Neural progenitor cell (in vitro differentiated cells): ENCODE results near the gene TRIM7. TPM values are rescaled to one million over a fixed set of nuclear protein-coding genes. Genes with fewer than 3 reads are reported as not detected.

Experiments used
- DNase-seq: peaks from one replicate; pipeline ENCODE4 v3.0.0-alpha.2; 2016; ENCODE audit warnings: low spot score
- H2AFZ ChIP-seq: fragments of 200-600 bp; sonication (generic); replicated peaks from 2 replicates; pipeline ENCODE4 v1.6.1; 2016; ENCODE audit warnings: antibody characterized with exemption
- H3F3A ChIP-seq: fragments of 200-600 bp; sonication (generic); 2 replicates; pipeline ENCODE4 v1.6.1; 2016; ENCODE audit warnings: antibody characterized with exemption, low read depth
- H3K27ac ChIP-seq: fragments of 200-600 bp; sonication (generic); 2 replicates; pipeline ENCODE4 v1.5.1; 2016; ENCODE audit warnings: mild to moderate bottlenecking
- H3K27me3 ChIP-seq: fragments of 200-600 bp; sonication (generic); 2 replicates; pipeline ENCODE4 v1.6.1; 2016; ENCODE audit warnings: mild to moderate bottlenecking, moderate library complexity
- H3K36me3 ChIP-seq: fragments of 200-600 bp; sonication (generic); 2 replicates; pipeline ENCODE4 v1.5.1; 2016
- H3K4me1 ChIP-seq: fragments of 200-600 bp; sonication (generic); 2 replicates; pipeline ENCODE4 v1.6.1; 2016; ENCODE audit warnings: mixed run types
- H3K4me2 ChIP-seq: fragments of 200-600 bp; sonication (generic); 2 replicates; pipeline ENCODE4 v1.6.1; 2016
- H3K4me3 ChIP-seq: fragments of 200-600 bp; sonication (generic); 2 replicates; pipeline ENCODE4 v1.5.1; 2016
- H3K79me2 ChIP-seq: fragments of 200-600 bp; sonication (generic); 2 replicates; pipeline ENCODE4 v1.6.1; 2016; ENCODE audit warnings: low read depth
- H3K9ac ChIP-seq: fragments of 200-600 bp; sonication (generic); 2 replicates; pipeline ENCODE4 v1.6.1; 2016
- H3K9me3 ChIP-seq: fragments of 200-600 bp; sonication (generic); 2 replicates; pipeline ENCODE4 v1.5.1; 2016; ENCODE audit warnings: low read depth
- H4K20me1 ChIP-seq: fragments of 200-600 bp; sonication (generic); 2 replicates; pipeline ENCODE4 v1.6.1; 2016; ENCODE audit warnings: low read depth
- H3K27ac Mint-ChIP-seq: 3 replicates; pipeline ENCODE4 v1.8.0; 2021; ENCODE audit warnings: mixed read lengths
- H3K27me3 Mint-ChIP-seq: 2 replicates; pipeline ENCODE4 v1.8.0; 2022; ENCODE audit warnings: low read depth, mild to moderate bottlenecking, inconsistent platforms, moderate library complexity, mixed read lengths; ENCODE audit not compliant: insufficient read depth
- H3K36me3 Mint-ChIP-seq: 3 replicates; pipeline ENCODE4 v1.8.0; 2021; ENCODE audit warnings: mixed read lengths
- H3K4me1 Mint-ChIP-seq: 3 replicates; pipeline ENCODE4 v1.8.0; 2021; ENCODE audit warnings: mixed read lengths
- H3K4me3 Mint-ChIP-seq: 3 replicates; pipeline ENCODE4 v1.8.0; 2021; ENCODE audit warnings: mild to moderate bottlenecking, moderate library complexity, mixed read lengths
- H3K9me3 Mint-ChIP-seq: 3 replicates; pipeline ENCODE4 v1.8.0; 2020; ENCODE audit warnings: mixed read lengths
- EZH2 ChIP-seq: fragments of 200-600 bp; sonication (generic); IDR thresholded peaks from 2 replicates; pipeline ENCODE4 v1.6.1; 2017; ENCODE audit warnings: antibody characterized with exemption, mild to moderate bottlenecking, moderate library complexity
- EZH2phosphoT487 ChIP-seq: fragments of 200-600 bp; sonication (generic); IDR thresholded peaks from 2 replicates; pipeline ENCODE4 v1.6.1; 2017; ENCODE audit warnings: antibody characterized with exemption
- total RNA-seq: library from RNA; depleted of rRNA; stranded (reverse); fragments of >200 nt; gene quantifications from 2 replicates; pipeline ENCODE4 v1.2.3, GENCODE V29; 2015; ENCODE audit warnings: low replicate concordance
- TF ChIP-seq, protein P1 (sequence below): fragments of 200-600 bp; sonication (generic); IDR thresholded peaks from 2 replicates; pipeline ENCODE4 v1.5.1; 2017; ENCODE audit warnings: antibody characterized with exemption, mild to moderate bottlenecking

TRIM7 gene
- total RNA-seq, 1 donor from 2014 or later, result not detected

DNA sequence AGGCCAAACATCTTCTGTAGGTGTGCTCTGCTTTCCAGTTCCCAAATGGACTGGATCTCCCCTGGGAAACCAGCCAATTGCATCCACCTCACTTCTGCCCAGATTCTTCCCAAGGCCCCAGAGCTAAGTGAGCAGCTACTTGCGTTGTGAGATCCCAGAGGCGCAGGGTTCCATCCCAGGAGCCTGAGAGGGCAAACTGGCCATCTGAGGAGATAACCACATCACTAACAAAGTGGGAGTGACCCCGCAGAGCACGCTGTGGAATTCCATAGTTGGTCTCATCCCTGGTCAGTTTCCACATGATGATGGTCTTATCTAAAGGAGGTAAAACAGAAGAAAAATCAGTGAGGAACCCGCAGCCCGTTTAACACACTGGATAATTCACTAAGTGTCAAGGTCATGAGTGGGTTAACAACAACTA lies 37.0 kb upstream of the TRIM7 start:
- DNase-seq, result no peak
- Histone ChIP-seq H3K4me2 (peak overlapping the region; percentile 94), H3K9me3 (no peaks in the 10 kb centered on the region), H3K4me1 (peaks cover 13% of the 10 kb centered on the region), H3K4me3 (peak overlapping the region; percentile 95), H3K36me3 (peaks cover 14% of the 10 kb centered on the region), H3K79me2 (peaks cover 82% of the 10 kb centered on the region), H4K20me1 (peaks cover 63% of the 10 kb centered on the region), H3K9ac (peak overlapping the region; percentile 100), H3K27me3 (no peaks in the 10 kb centered on the region), H3K27ac (peak overlapping the region; percentile 50), H2AFZ (no peak overlapping the region), H3F3A (peaks cover 88% of the 10 kb centered on the region)
- H3K27me3 Mint-ChIP-seq, result peaks cover 9% of the 10 kb centered on the region
- H3K27ac Mint-ChIP-seq, result peak overlapping the region; percentile 69
- peak overlapping the region; percentile 99 for H3K4me3 Mint-ChIP-seq
- H3K4me1 Mint-ChIP-seq, result peaks cover 36% of the 10 kb centered on the region
- H3K36me3 Mint-ChIP-seq, result peaks cover 42% of the 10 kb centered on the region
- TF ChIP-seq, protein P1, sequence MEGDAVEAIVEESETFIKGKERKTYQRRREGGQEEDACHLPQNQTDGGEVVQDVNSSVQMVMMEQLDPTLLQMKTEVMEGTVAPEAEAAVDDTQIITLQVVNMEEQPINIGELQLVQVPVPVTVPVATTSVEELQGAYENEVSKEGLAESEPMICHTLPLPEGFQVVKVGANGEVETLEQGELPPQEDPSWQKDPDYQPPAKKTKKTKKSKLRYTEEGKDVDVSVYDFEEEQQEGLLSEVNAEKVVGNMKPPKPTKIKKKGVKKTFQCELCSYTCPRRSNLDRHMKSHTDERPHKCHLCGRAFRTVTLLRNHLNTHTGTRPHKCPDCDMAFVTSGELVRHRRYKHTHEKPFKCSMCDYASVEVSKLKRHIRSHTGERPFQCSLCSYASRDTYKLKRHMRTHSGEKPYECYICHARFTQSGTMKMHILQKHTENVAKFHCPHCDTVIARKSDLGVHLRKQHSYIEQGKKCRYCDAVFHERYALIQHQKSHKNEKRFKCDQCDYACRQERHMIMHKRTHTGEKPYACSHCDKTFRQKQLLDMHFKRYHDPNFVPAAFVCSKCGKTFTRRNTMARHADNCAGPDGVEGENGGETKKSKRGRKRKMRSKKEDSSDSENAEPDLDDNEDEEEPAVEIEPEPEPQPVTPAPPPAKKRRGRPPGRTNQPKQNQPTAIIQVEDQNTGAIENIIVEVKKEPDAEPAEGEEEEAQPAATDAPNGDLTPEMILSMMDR, result no peak
- TF ChIP-seq EZH2phosphoT487, result no peak
- TF ChIP-seq EZH2, result no peak
- no peaks in the 10 kb centered on the region for H3K9me3 Mint-ChIP-seq

DNA sequence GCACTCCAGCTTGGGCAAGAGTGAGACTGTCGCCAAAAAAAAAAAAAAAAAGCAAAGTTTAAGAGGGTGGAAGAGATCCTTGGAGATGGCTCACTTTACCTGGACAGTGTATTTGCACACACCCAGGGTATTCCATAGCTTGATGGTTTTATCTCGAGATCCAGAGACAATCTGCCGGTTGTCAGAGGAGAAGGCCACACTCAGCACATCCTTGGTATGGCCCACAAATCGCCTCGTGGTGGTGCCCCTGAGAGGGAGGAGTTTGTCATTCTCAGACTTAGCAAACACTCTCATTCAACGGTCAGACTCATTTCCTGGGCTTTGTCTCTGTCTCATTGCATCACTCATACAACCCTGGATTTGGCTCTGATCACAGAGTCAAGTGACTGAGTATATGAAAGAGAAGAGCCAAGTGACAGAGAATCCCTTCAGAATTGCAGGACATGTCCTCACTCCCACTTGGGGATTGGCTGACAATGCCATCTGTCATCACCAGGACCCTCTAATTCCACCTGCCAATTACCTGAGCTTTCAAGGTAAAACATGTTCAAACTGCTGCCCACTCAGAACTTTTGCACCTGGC lies 36.5 kb upstream of the TRIM7 start:
- Histone ChIP-seq H3K4me2 (peak overlapping the region; percentile 94), H3K27ac (peak overlapping the region; percentile 50), H3K9me3 (no peaks in the 10 kb centered on the region), H4K20me1 (peaks cover 69% of the 10 kb centered on the region), H3K4me1 (peaks cover 13% of the 10 kb centered on the region), H3K79me2 (peaks cover 76% of the 10 kb centered on the region), H3K36me3 (peaks cover 17% of the 10 kb centered on the region), H3K4me3 (peak overlapping the region; percentile 95), H3F3A (peaks cover 90% of the 10 kb centered on the region), H3K9ac (peak overlapping the region; percentile 100), H3K27me3 (no peaks in the 10 kb centered on the region), H2AFZ (no peak overlapping the region)
- peak overlapping the region; percentile 69 for H3K27ac Mint-ChIP-seq
- no peak for DNase-seq
- H3K4me1 Mint-ChIP-seq, result peaks cover 36% of the 10 kb centered on the region
- H3K9me3 Mint-ChIP-seq, result no peaks in the 10 kb centered on the region
- no peak for TF ChIP-seq EZH2
- TF ChIP-seq, protein P1, result no peak
- no peak for TF ChIP-seq EZH2phosphoT487
- peak overlapping the region; percentile 99 for H3K4me3 Mint-ChIP-seq
- peaks cover 8% of the 10 kb centered on the region for H3K27me3 Mint-ChIP-seq
- H3K36me3 Mint-ChIP-seq, result peaks cover 46% of the 10 kb centered on the region

DNA sequence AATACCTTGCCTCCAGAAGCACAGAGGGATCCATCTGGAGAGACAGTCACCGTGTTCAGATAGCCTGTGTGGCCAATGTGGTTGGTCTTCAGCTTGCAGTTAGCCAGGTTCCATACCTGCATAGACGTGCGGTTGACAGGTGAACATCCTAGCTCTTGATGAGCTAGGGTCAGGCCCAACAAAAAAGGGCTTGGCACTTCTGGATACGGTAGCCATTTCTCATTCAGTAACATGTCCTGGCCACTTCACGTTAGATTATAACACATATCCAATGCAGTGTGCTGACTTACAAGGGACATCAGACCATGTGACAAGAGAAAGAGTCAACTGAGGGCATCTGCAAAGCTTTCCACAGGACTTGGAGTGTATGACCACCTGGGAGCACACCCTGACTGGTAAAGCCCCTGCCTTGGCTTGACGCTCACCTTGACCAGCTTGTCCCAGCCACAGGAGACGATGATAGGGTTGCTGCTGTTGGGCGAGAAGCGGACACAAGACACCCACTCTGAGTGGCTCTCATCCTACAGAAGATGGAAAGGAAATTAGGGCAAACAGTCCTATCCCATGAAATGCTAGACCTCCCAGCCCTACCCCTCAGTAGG lies 34.2 kb upstream of the TRIM7 start:
- H3K4me1 ChIP-seq, result peaks cover 13% of the 10 kb centered on the region
- no peak for TF ChIP-seq EZH2
- no peak for TF ChIP-seq EZH2phosphoT487
- TF ChIP-seq, protein P1, result no peak
- no peak overlapping the region for H3K27ac ChIP-seq
- DNase-seq, result no peak
- no peaks in the 10 kb centered on the region for H3K27me3 ChIP-seq
- peaks cover 4% of the 10 kb centered on the region for H3K27me3 Mint-ChIP-seq
- peaks cover 17% of the 10 kb centered on the region for H3K36me3 ChIP-seq
- H3F3A ChIP-seq, result peaks cover 99% of the 10 kb centered on the region
- no peak overlapping the region for H3K4me2 ChIP-seq
- H3K79me2 ChIP-seq, result peaks cover 58% of the 10 kb centered on the region
- no peak overlapping the region for H3K9ac ChIP-seq
- no peak overlapping the region for H3K27ac Mint-ChIP-seq
- peak overlapping the region; percentile 74 for H3K4me3 Mint-ChIP-seq
- no peak overlapping the region for H2AFZ ChIP-seq
- peaks cover 89% of the 10 kb centered on the region for H4K20me1 ChIP-seq
- H3K9me3 ChIP-seq, result no peaks in the 10 kb centered on the region
- H3K36me3 Mint-ChIP-seq, result peaks cover 59% of the 10 kb centered on the region
- no peaks in the 10 kb centered on the region for H3K9me3 Mint-ChIP-seq
- peaks cover 22% of the 10 kb centered on the region for H3K4me1 Mint-ChIP-seq
- no peak overlapping the region for H3K4me3 ChIP-seq
